Colon (tissue), 2 donors: ENCODE data around the gene TRIM24.

Experiments
- FAIRE-seq: peaks from 2 replicates; lab custom pipeline; 2012; peaks lifted over from hg19 to GRCh38; lab: Jason Lieb, UNC
- donor health status: control.
- donor health status: control.

TRIM24 gene

DNA sequence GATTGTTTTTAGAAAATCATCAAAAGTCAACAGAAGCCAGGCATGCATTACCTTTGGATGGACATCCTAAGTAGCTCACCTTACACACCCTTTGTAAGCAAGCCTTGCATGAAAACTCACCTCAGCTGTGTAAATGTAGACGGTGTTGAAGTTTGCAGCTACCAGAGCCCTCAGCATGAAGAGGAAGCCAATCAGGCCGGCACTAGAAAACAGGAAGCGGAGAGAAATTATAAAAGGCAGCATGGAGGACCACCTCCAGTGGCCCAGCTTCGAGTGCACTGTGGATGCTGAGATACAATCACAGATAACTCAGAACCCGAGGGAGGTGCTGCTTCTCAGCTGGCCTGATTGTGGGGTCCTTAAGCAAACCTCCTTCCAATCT is 165.8 kb downstream of the TRIM24 start:
- FAIRE-seq = no peak

DNA sequence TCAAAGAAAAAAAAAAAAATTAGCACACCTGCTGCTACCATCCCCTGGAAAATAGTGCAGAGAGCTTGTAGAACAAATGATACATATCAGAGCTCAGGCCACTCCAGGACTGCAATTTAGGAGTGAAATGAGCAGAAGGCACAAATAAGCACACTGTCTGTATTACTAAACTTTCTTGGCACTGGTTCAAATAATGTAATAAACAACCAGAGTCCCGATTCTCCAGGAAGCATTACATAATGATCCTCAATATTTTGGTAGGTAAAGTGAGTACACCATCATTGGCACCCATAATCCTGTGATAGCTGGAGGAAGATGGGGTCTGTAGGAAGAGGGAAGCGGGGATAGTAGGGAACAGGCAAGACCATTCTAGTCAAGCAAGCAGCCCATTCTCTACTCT is 166.8 kb downstream of the TRIM24 start:
- no peak for FAIRE-seq

DNA sequence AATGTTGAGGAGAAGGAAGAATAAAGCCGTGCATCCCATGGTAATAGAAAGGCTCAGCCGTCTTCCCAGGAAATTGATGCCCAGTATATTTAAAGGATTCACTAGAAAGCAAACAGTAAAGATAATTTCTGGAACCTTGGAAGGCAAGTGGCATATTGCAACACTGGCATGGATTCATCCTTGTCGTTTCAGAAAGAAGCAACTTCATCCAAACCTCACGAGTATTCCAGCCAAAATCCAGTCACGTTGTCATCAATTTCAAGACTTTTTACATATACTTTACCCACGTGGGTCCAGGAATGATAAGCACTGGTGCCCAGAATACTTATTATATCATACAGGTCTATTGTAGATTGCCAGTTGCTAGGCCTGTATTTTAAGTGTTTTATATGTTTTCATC is 167.3 kb downstream of the TRIM24 start:
- FAIRE-seq = no peak

DNA sequence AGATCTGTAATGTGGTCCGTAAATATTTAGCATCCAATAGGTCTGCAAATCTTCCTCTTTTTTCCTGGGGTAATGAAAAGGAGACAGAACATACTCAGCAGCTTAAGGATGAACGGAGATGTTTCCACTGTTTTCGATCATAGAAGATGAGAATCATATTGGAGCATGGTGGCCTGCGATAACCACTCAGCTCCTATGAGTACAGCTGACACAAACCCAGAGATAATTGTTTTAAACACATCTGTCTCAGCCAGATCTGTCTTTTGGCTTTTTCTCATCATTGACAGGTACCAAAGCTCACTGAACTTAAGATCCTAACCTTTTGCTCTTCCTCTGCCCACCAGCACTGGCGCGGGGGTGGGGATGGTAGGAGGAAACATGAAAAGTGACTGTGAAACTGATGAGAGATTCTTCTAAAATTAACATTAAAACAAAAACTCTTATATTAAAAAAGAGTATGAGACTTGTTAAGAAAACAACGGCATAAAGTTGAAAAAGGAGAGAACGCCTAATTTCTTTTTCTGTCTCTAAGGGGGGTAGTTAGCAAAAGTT is 170.1 kb downstream of the TRIM24 start:
- no peak for FAIRE-seq

DNA sequence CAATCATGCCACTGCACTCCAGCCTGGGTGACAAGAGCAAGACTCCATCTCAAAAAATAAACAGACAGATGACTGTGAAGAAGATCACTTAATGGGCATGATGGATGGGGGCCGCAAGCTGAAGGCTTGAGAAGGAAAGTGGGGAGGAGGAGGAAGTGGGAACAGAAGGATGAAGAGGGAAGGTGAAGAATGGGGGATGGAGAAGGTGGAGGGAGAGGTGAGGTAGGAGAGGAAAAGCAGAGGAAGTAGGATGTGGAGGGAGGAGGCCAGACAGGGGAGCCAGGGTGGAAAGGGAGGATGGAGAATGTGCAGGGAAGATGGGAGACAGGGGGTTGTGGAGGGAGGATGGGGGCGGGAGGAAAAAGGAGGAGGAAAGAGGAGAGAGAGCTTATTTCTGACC is 172.3 kb downstream of the TRIM24 start:
- no peak for FAIRE-seq

DNA sequence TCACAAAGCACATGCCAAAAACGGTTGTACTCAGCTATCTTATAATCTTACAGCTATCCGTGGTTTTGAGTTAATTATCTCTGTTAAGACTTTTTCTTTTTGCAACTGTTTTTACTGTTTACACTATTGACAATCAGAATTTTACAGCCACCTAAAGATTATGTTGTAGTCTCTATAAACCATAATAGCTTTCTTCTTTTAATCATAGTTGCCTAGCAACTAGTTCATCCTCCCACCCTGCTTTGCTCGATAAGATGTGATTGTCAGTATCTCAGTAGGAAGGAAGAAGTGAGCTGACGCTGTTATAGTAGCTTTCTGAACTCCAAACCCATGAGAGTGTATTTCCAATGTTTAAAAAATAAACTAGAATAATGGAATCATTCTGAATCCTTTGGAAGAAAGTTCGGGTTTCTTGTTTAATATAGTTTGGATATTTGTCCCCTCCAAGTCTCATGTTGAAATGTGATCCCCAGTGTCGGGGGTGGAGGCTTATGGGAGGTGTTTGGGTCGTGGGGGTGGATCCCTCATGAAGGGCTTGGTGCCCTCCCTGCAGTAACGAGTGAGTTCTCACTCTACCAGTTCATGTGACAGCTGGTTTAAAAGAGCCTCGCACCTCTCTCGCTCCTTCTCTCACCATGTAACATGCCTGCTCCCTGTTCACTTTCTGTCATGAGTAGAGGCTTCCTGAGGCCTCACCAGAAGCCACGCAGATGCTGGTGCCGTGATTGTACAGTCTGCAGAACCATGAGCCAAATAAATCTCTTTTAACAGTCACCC is 173.0 kb downstream of the TRIM24 start:
- no peak for FAIRE-seq
